OCI-LY3 (cell line): Measurements from ENCODE around the gene LRRC4B.

Experiments
- H2AFZ ChIP-seq: fragments of 200-600, 300-600 bp; shearing (Covaris generic); 2 replicates; pipeline ENCODE4 v1.6.0; 2014; ENCODE audit warnings: antibody characterized with exemption, low read depth, low read length
- H3K27ac ChIP-seq: fragments of 200-600, 300-600 bp; sonication (generic); 2 replicates; pipeline ENCODE4 v1.5.1; 2014; ENCODE audit warnings: mild to moderate bottlenecking, low read length, moderate library complexity, mixed read lengths
- H3K27me3 ChIP-seq: fragments of 200-600, 300-600 bp; sonication (generic); 2 replicates; pipeline ENCODE4 v1.6.1; 2014; ENCODE audit warnings: low read depth, low read length, mixed read lengths
- H3K36me3 ChIP-seq: fragments of 200-600, 300-600 bp; sonication (generic); replicated peaks from 2 replicates; pipeline ENCODE3; 2014; ENCODE audit warnings: low read depth, low read length, mixed read lengths
- H3K4me1 ChIP-seq: fragments of 300-600, 200-600 bp; sonication (generic); 2 replicates; pipeline ENCODE4 v1.6.1; 2014; ENCODE audit warnings: low read length, mixed read lengths
- H3K4me2 ChIP-seq: fragments of 200-600, 300-600 bp; sonication (generic); 2 replicates; pipeline ENCODE4 v1.6.1; 2014; ENCODE audit warnings: low read length, mixed read lengths
- H3K4me3 ChIP-seq: fragments of 300-600, 200-600 bp; sonication (generic); 2 replicates; pipeline ENCODE4 v1.5.1; 2014; ENCODE audit warnings: antibody characterized with exemption, mild to moderate bottlenecking, low read length, moderate library complexity
- H3K79me2 ChIP-seq: fragments of 300-600, 200-600 bp; shearing (Covaris generic); 2 replicates; pipeline ENCODE4 v1.6.1; 2014; ENCODE audit warnings: mild to moderate bottlenecking, low read length, mixed read lengths
- H3K9ac ChIP-seq: fragments of 300-600, 200-600 bp; shearing (Covaris generic); 2 replicates; pipeline ENCODE4 v1.6.0; 2014; ENCODE audit warnings: mild to moderate bottlenecking, low read length, moderate library complexity
- H3K9me3 ChIP-seq: fragments of 200-600, 300-600 bp; shearing (Covaris generic); 2 replicates; pipeline ENCODE4 v1.6.1; 2014; ENCODE audit warnings: low read length, mixed read lengths; ENCODE audit not compliant: insufficient read depth
- H4K20me1 ChIP-seq: fragments of 200-600, 300-600 bp; sonication (generic); 2 replicates; pipeline ENCODE4 v1.6.1; 2016; ENCODE audit warnings: low read length, mixed read lengths; ENCODE audit not compliant: insufficient read depth
- CTCF ChIP-seq: fragments of 200-600, 300-600 bp; sonication (generic); IDR thresholded peaks from 2 replicates; pipeline ENCODE4 v1.5.1; 2014; ENCODE audit warnings: antibody characterized with exemption, low read length, low read depth
- EZH2phosphoT487 ChIP-seq: fragments of 200-600 bp; shearing (Covaris generic); IDR thresholded peaks from 2 replicates; pipeline ENCODE4 v1.6.1; 2018; ENCODE audit warnings: antibody characterized with exemption, mixed run types, low read depth

LRRC4B gene

DNA sequence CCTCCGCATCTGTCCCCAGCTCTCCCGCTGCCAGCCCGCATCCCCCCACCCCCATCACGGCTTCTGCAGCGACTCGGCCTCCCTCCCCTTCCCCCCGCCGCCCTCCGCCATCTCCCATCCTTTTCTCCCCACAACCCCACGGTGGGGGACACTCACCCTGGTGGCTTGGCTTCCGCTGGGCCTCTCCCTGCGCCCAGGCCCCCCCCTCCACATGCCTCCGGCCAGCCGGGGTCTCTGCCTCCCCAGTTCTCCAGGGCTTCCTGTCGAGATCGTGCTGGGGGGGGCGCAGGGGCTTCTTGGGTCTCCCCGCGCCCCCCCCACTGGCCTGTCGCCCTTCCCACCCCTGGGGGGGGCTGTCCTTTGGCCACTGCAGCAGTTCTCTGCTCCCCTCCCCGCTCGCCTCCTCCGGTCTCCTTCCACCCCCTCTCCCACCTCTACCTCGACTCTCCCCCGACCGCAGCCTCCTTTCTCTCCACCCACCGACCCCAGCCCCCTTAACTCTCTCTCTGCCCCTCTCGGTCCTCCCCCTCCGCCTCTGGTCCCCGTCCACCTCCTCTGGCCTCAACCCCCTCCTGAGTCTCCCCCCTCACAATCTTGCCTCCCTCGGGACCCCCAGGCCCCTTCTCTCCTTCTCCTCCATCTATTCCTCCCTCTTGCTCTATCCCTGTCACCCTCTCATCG is 17.1 kb downstream of the LRRC4B start:
- no peak overlapping the region for H3K4me2 ChIP-seq
- no peaks in the 10 kb centered on the region for H3K9me3 ChIP-seq
- no peak overlapping the region for H3K9ac ChIP-seq
- H2AFZ ChIP-seq, result no peak overlapping the region
- H3K36me3 ChIP-seq, result no peaks in the 10 kb centered on the region
- no peaks in the 10 kb centered on the region for H4K20me1 ChIP-seq
- H3K79me2 ChIP-seq, result no peaks in the 10 kb centered on the region
- peaks cover 18% of the 10 kb centered on the region for H3K27me3 ChIP-seq
- no peak overlapping the region for H3K27ac ChIP-seq
- no peak overlapping the region for H3K4me3 ChIP-seq
- H3K4me1 ChIP-seq, result peaks cover 4% of the 10 kb centered on the region
- TF ChIP-seq CTCF, result no peak
- no peak for TF ChIP-seq EZH2phosphoT487

DNA sequence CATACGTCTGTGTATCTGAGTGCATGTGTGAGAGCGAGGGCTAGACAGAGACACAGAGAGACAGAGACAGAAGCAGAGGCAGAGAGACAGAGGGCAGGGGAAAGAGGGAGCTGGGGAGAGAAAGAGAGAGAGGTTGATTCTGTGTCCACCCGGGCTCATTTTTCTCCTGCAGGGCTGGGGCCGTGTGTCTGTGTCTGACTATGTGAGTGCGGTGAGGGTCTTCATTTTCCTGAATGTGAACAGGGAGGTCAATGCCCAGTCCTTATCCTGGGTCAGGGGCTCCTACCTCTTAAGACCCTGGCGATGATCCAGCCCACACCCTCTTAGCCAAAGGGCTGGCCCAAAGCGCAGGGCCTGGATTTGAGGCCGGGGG is 17.7 kb downstream of the LRRC4B start:
- Histone ChIP-seq H3K4me2 (no peak overlapping the region), H3K36me3 (no peaks in the 10 kb centered on the region), H3K9ac (no peak overlapping the region), H3K79me2 (no peaks in the 10 kb centered on the region), H2AFZ (no peak overlapping the region), H3K27me3 (peaks cover 17% of the 10 kb centered on the region), H3K4me1 (no peaks in the 10 kb centered on the region), H3K9me3 (no peaks in the 10 kb centered on the region), H4K20me1 (no peaks in the 10 kb centered on the region), H3K27ac (no peak overlapping the region), H3K4me3 (no peak overlapping the region)
- TF ChIP-seq EZH2phosphoT487, result no peak
- no peak for TF ChIP-seq CTCF

DNA sequence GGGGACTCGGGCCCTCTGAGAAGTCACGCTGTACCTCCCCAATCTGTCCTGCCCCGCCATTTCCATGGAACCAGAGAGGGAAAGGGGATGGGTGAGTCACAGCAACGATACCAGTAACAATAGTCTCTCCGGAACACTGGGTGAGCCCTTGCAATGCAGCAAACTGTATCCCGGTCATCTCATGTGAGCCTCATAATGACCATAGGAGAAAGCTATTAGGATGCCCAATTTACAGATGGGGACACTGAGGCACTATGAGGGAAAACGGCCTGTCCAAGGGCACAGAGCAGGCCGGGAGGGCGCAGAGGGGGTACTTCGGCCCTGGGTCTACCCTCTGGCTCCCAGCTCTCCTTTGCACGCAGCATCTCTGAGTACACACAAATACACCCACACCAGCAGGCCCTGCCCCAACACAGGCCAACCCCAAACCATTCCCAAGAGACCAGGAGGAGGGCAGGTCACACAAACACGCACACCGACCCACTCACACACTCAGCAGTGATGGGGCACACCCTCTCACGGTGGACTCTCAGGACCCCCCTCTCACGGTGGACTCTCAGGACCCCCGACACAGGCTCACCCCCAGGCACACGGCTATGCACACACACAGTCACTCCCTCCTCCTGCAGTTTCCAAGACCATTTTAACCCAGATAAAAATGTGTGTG is 18.2 kb downstream of the LRRC4B start:
- TF ChIP-seq EZH2phosphoT487 (no peak), CTCF (no peak)
- Histone ChIP-seq H4K20me1 (no peaks in the 10 kb centered on the region), H3K36me3 (no peaks in the 10 kb centered on the region), H3K27me3 (peaks cover 12% of the 10 kb centered on the region), H3K4me3 (no peak overlapping the region), H3K27ac (no peak overlapping the region), H3K9ac (no peak overlapping the region), H3K4me1 (no peaks in the 10 kb centered on the region), H2AFZ (no peak overlapping the region), H3K79me2 (no peaks in the 10 kb centered on the region), H3K4me2 (no peak overlapping the region), H3K9me3 (no peaks in the 10 kb centered on the region)

- Histone ChIP-seq H4K20me1 (no peaks in the 10 kb centered on the region), H3K36me3 (no peaks in the 10 kb centered on the region), H2AFZ (no peak overlapping the region), H3K27ac (no peak overlapping the region), H3K4me2 (no peak overlapping the region), H3K9ac (no peak overlapping the region), H3K79me2 (no peaks in the 10 kb centered on the region), H3K4me1 (no peaks in the 10 kb centered on the region), H3K27me3 (peaks cover 4% of the 10 kb centered on the region; the same call in 1 of the 2 replicates), H3K9me3 (no peaks in the 10 kb centered on the region), H3K4me3 (no peak overlapping the region)
- TF ChIP-seq EZH2phosphoT487, result no peak
- no peak for TF ChIP-seq CTCF
Measured at GRCh38 chr19:50549059-50549926, 18.9 kb downstream of the LRRC4B start.
